Activated CD4-positive, alpha-beta T cell treated with anti-CD3 and anti-CD28 coated beads for 24 hours (primary cell): ENCODE measurements around the gene TEAD4.
"Not testable (repeated sequence)": the region's sequence is repeated elsewhere in the genome, so short reads cannot be mapped to it uniquely, and the experiment has no call there.

Experiments
- DNase-seq, 2 donors: peaks; one replicate each; pipeline ENCODE4 v3.0.0-alpha.2; 2020; ENCODE audit warnings: low read depth in 2 of 2

Gene TEAD4

DNA sequence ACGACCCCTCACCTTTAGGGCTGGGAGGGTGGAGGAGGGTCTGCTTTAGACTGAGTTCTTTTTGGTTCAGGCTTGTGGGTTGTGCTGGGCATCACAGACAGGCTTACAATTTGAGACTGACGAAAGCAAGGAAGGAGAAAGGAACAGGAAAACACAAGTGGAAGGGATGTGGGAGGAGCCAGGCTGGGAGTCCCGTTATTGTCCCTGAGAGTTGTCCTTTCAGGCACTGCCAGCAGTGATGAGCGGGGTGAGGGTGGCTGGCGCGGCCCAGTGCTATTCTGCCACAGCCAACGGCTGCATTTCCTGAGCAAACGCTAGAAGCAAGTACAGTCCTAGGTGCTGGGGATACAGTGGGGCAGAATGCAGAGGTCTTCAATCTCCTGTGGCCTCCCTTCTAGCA lies 88.8 kb downstream of the TEAD4 start:
- DNase-seq = no peak

DNA sequence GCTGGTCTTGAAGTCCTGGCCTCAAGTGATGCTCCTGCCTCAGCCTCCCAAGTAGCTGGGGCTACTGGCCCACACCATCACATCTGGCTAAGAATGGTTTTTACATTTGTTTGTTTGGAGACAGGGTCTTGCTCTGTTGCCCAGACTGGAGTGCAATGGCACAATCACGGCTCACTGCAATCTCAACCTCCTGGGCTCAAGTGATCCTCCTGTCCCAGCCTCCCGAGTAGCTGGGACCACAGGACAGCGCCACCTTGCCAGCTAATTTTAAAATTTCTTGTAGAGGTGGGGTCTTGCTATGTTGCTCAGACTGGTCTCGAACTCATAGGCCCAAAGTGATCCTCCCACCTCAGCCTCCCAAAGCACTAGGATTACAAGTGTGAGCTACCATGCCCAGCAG lies 89.3 kb downstream of the TEAD4 start:
- no peak for DNase-seq

DNA sequence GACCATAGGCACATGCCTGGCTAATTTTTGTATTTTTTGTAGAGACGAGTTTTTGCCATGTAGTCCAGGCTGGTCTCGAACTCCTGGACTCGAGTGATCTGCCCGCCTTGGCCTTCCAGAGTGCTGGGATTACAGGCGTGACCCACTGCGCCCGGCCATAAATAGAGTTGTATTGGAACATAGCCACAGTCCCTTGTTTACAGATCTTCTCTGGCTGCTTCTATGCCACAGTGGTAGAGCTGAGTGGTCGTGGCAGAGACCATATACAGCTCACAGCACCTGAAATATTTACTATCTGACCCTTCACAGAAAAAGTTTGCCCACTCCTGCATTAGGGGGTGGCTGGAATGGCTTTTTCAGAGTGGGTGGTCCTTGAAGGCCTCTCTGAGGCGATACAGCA lies 90.0 kb downstream of the TEAD4 start:
- no peak for DNase-seq

- no peak for DNase-seq
Measured at GRCh38 chr12:3049611-3050249, 90.5 kb downstream of the TEAD4 start.

DNA sequence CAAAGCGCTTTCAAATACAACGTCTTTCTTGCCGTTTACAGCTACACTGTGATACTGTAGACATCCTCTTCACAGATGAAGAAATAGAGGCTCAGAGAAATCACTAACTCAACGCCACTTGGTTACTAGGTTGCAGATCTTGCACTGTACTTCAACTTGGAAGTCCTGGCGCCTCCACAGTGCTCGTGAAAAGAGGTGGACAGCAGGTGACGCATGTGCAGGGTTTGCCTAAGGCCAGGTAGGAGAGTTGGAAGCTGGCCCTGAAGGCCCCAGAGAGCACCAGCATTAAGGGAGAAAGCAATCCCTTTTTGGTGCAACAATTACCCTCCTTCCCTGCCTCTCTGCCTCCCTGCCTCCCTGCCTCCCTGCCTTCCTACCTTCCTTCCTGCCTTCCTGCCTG lies 95.2 kb downstream of the TEAD4 start:
- DNase-seq = no peak

DNA sequence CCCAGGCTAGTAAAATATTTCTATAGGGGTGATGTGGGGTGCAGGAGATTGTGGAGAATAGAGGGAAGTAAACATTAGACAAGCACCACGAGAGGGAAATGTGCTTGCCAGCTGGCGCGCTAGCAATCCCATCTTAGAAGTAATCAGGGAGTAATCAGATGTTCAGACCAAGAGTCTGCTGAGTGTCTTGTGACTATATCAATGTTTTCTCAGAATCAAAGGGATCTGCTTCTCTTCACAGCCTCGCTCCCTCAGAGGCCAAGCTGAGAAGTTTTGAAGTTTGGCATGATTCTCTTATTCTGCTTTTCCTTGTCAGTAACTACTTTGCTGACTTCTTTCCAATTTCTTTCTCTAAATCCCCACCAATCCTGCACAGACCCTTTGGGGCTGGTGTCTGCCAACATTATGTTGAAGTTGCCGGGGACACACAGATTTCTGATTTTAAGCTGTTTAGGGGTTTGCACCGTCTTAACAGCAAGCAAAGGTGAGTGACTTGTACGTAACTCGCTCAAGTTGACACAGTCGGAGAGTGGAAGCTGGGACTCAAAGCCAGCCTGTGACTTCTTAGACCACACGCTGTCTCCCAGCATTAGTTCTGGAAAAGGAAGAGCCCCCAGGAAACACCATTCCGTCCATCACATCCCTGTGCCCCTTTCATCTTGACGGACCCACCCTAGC lies 96.0 kb downstream of the TEAD4 start:
- DNase-seq = no peak

DNA sequence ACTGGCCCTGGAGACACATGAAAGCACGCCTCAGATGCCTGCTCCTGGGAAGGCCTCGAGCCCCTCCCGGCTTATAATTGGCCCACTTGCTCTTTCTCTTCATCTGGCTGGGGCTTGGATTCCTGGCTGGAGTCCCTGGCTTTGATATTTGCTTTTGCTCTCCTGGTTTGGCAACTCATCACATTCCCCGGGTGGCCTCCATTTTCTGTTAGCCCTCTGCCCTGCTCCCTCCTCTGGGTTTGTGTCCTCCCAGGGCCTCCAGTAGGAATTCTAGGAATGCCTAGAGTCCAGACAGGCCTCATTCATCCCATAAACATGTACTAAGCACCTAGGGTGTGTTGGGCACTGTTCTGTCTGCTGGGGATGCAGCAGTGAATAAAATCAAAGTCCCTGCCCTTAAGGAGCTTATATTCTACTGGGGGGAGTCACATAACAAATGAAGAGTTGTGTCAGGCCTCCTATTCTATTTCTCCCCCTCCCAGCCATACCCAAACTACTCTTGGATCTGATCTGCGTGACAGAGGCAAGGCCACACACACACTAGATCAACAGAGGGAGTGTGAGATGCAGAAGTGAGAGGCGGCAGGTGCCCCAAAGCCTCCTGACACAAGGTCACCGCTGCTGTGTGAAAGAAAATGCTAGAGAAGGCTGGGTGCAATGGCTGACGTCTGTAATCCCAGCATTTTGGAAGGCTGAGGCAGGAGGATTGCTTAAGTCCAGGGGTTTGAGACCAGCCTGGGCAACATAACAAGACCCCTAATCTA lies 96.7 kb downstream of the TEAD4 start:
- DNase-seq = no peak

GRCh38 chr12:3061059-3061458 lies 101.9 kb downstream of the TEAD4 start:
- no peak for DNase-seq

- DNase-seq = no peak
Measured at GRCh38 chr12:3061501-3062215, 102.5 kb downstream of the TEAD4 start.

- DNase-seq = no peak
Measured at GRCh38 chr12:3065300-3065699, 106.1 kb downstream of the TEAD4 start.

DNA sequence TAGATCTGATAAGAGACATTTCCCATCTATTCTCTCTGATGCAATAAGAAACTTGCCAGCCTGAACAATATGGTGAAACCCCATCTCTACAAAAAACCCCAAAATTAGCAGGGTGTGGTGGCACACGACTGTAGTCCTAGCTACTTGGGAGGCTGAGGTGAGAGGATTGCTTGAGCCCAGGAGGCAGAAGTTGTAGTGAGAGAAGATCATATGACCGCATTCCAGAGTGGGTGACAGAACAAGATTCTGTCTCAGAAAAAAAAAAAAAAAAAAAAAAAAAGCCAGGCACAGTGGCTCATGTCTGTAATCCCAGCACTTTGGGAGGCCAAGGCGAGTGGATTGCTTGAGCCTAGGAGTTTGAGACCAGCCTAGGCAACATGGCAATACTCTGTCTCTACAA lies 106.6 kb downstream of the TEAD4 start:
- not testable (repeated sequence) for DNase-seq

- no peak for DNase-seq
Measured at GRCh38 chr12:3069714-3070113, 110.5 kb downstream of the TEAD4 start.

- DNase-seq = no peak
Measured at GRCh38 chr12:3071107-3071506, 111.9 kb downstream of the TEAD4 start.

DNA sequence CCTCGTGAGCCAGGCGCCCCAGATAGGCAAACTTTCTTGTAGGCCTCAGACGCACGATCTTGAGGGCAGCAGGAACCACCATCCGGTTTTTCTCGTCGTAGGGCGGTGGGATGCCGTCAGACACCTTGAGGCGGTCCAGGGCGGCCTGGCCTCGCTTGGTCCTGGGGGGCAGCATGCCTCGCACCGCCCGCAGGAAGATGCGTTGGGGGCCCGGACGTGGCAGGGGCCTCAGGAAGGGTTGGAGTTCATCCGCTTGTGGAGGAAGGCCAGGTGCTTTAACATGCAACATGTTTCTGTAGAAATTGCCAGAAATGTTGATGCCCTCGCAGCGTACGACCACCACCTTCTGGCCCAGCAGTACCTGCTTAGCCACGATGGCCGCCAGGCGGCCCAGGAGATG lies 112.5 kb downstream of the TEAD4 start:
- DNase-seq = no peak

- DNase-seq = peak; percentile 77 to 80
Measured at GRCh38 chr12:3073438-3074250, 114.4 kb downstream of the TEAD4 start.

DNA sequence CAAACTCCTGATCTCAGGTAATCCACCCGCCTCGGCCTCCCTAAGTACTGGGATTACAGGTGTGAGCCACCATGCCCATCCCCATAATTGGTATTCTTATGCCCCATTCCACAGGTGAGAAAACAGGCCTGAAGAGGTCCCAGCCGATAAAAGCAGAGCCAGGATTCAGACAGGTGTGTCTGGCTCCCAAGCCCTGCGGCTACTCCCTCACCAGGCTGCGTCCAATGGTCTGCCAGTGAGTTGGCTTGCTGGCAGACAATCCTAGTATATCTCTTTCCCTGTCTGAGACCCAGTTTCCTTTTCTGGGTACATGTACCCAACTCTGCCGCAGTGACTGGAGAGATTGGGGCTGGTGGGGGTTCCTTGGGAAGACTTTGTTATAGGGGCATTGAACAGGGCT lies 116.1 kb downstream of the TEAD4 start:
- no peak for DNase-seq

DNA sequence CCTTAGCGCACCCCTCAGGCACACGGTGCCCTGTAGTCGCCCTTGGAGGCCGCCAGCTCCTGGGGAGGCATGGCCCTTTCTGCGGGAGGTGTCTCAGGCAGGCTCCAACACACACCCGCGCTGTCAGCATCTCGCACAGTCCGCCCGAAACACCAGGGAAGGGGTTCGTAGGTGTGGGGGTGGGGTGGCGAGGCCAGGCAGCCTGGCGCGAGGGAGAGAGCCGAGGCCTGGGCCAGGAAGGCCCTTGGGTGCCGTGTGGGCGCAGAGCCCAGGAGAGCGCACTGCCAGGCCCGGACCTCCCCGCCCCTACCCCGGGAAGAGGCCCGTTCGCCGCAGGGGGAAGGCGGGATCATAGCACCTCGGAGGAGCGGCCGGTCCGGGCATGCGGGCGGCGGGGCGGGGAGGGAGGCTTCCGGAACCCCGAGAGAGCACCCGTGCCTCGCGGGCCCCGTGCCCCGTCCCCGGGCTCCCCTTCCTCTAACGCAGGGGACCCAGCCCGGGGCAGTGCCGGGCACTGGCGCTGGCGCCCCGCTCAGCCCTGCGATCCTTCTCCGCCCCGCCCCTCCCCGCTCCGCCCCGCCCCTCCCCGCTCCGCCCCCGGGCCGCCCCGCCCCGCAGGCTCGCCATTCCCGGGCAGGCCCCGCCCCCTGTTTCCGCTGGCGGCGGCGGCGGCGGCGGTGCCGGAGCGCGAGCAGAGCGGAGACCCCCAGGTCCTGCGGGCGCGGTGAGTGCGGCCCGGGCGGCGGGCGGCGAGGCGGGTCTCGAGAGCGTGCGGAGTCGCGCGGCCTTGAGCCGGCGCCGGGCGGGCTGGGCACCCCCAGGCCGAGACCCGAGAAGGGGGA lies 117.8 kb downstream of the TEAD4 start, which contains the start of gene TSPAN9:
TSPAN9 (plus strand) TSS at position 650 of the 842 bp plus-strand sequence. CDS start 123,815 bp downstream, outside the sequence.
- DNase-seq = peak; percentile 43 to 56

DNA sequence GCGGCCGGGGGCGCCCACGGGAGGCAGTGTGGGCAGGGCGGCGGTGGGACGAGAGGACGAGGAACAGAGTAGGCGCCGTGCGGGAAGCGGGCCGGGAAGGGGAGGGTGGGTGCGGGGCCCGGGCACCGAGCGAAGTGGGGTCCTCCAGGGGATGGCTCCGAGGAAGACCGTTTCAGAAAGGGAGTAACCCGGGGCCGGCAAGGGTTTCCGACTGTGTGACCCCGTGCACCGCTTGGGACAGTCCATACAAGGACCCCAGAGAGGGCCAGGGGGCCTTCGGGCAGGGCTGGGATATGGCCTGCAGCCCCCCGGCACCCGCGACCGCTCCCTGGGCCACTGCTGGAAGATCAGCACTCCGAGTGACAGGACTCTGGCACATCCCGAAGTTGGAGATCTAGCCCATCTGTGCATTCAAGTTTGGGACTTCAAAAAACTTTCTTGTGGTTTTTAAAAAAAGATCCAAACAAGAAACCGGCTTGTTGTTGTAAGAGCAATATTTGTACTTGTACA lies 118.4 kb downstream of the TEAD4 start:
- no peak for DNase-seq

- DNase-seq = no peak
Measured at GRCh38 chr12:3078086-3078820, 119.1 kb downstream of the TEAD4 start.
